ENCODE data around the gene TCP1. TPM values are rescaled to one million over a fixed set of nuclear protein-coding genes. Genes with fewer than 3 reads are reported as not detected.

Gene TCP1
- total and polyA plus RNA-seq, 9 of the 15 experiments (the other 6 are each of a cell fraction or from before 2014, with no cell fraction given), result 331 to 801 (median 645) TPM

GRCh38 chr6:159790149-159790955 is 950 bp upstream of the TCP1 start, which contains the start of gene MRPL18 (continued):
- no peak for TF ChIP-seq ZNF140 (CRISPR knock-in tag; IDR thresholded peaks at IDR 0.05)
- TF ChIP-seq ZNF431 (CRISPR knock-in tag; IDR thresholded peaks at IDR 0.05), result no peak
- TF ChIP-seq PPARD (CRISPR knock-in tag; IDR thresholded peaks at IDR 0.05), result no peak
- no peak for TF ChIP-seq ZNF398 (CRISPR knock-in tag; IDR thresholded peaks at IDR 0.05)
- no peak; the same call in 1 of the 2 replicates for TF ChIP-seq HDAC2 (IDR thresholded peaks at IDR 0.05)
- no peak for TF ChIP-seq TCF7 (IDR thresholded peaks at IDR 0.05; ENCODE audit: borderline replicate concordance)
- no peak for TF ChIP-seq ZNF184 (CRISPR knock-in tag; IDR thresholded peaks at IDR 0.05)
- TF ChIP-seq POLR2H (tag; IDR thresholded peaks at IDR 0.05; ENCODE audit: low read depth), result 0 out of 2 replicates have a peak, but pooled peaks have one; percentile 68
- no peak for TF ChIP-seq BHLHE40 (IDR thresholded peaks at IDR 0.05; ENCODE audit: low read length)
- no peak for TF ChIP-seq EHMT2 (IDR thresholded peaks at IDR 0.05)
- TF ChIP-seq CGGBP1 (CRISPR knock-in tag; IDR thresholded peaks at IDR 0.05), result no peak
- TF ChIP-seq PML (IDR thresholded peaks at IDR 0.05; ENCODE audit: low read length), result 0 out of 2 replicates have a peak, but pooled peaks have one; percentile 27
- no peak for TF ChIP-seq ZBTB8A (IDR thresholded peaks at IDR 0.05; ENCODE audit: partially characterized antibody)
- TF ChIP-seq ZNF224 (CRISPR knock-in tag; IDR thresholded peaks at IDR 0.05), result no peak
- TF ChIP-seq ARNT (IDR thresholded peaks at IDR 0.05), result 0 out of 4 replicates have a peak, but pooled peaks of 1 of the 2 experiments have one; percentile 70
- TF ChIP-seq NCOA2 (IDR thresholded peaks at IDR 0.05; ENCODE audit: partially characterized antibody in 2 of 2), result no peak
- TF ChIP-seq ETS2 (tag; IDR thresholded peaks at IDR 0.05; ENCODE audit: borderline replicate concordance, poor library complexity, severe bottlenecking), result no peak
- no peak for TF ChIP-seq NRF1 (conservative IDR thresholded peaks at IDR 0.05 in 1 of 2, IDR thresholded peaks at IDR 0.05 in 1 of 2)
- no peak for TF ChIP-seq ZNF551 (CRISPR knock-in tag; IDR thresholded peaks at IDR 0.05)
- TF ChIP-seq ZNF511 (CRISPR knock-in tag; IDR thresholded peaks at IDR 0.05), result peak; percentile 63; the same call in 1 of the 2 replicates
- TF ChIP-seq ZNF23 (CRISPR knock-in tag; IDR thresholded peaks at IDR 0.05), result no peak
- peak; percentile 48 for TF ChIP-seq USF1 (CRISPR knock-in tag; IDR thresholded peaks at IDR 0.05)
- 0 out of 2 replicates have a peak, but pooled peaks have one; percentile 24 for TF ChIP-seq TAF7 (tag; IDR thresholded peaks at IDR 0.05)
- TF ChIP-seq ZNF175 (CRISPR knock-in tag; IDR thresholded peaks at IDR 0.05; ENCODE audit: low read depth), result no peak
- no peak for TF ChIP-seq CREB5 (CRISPR knock-in tag; IDR thresholded peaks at IDR 0.05)

Data from K562 (cell line).